Keratinocyte (primary cell): Measurements from ENCODE around the gene LAPTM5. TPM values are rescaled to one million over a fixed set of nuclear protein-coding genes. Genes with fewer than 3 reads are reported as not detected.

ENCODE experiments used
- DNase-seq: peaks from one replicate; pipeline ENCODE4 v3.0.0-alpha.2; 2011; ENCODE audit warnings: low read depth, missing footprints, low spot score
- FAIRE-seq: peaks from 2 replicates; lab custom pipeline; 2011; peaks lifted over from hg19 to GRCh38; lab: Jason Lieb, UNC
- H2AFZ ChIP-seq: 2 replicates; pipeline ENCODE4 v1.6.0; 2012; ENCODE audit warnings: low read length, control low read depth, inconsistent platforms; ENCODE audit not compliant: control insufficient read depth
- H3K27ac ChIP-seq: 2 replicates; pipeline ENCODE4 v1.5.1; 2011; ENCODE audit warnings: low read length; ENCODE audit not compliant: control insufficient read depth, insufficient read depth
- H3K27me3 ChIP-seq: 3 replicates; pipeline ENCODE4 v1.6.0; 2011; ENCODE audit warnings: low read length; ENCODE audit not compliant: control insufficient read depth, insufficient read depth; ENCODE audit errors: extremely low read depth
- H3K36me3 ChIP-seq, 2 experiments: 2 replicates in 1 of 2; 3 replicates in 1 of 2; pipeline ENCODE4 v1.5.1; 2011; ENCODE audit warnings: low read length in 2 of 2, mild to moderate bottlenecking in 1 of 2; ENCODE audit not compliant: control insufficient read depth in 2 of 2, insufficient read depth in 2 of 2; ENCODE audit errors: extremely low read depth in 1 of 2
- H3K4me1 ChIP-seq: 3 replicates; pipeline ENCODE4 v1.5.1; 2011; ENCODE audit warnings: low read length; ENCODE audit not compliant: control insufficient read depth, insufficient read depth; ENCODE audit errors: extremely low read depth
- H3K4me2 ChIP-seq: 3 replicates; pipeline ENCODE4 v1.6.0; 2011; ENCODE audit warnings: low read depth, low read length; ENCODE audit not compliant: control insufficient read depth, insufficient read depth; ENCODE audit errors: extremely low read depth
- H3K4me3 ChIP-seq, 3 experiments: fragments of 200-600 bp in 1 of 3; sonication (generic) in 1 of 3; 2 replicates in 2 of 3; 3 replicates in 1 of 3; pipeline ENCODE4 v1.5.1; 2011 to 2016; ENCODE audit warnings: low read length in 3 of 3, mild to moderate bottlenecking in 3 of 3, control low read depth in 2 of 3, inconsistent platforms in 1 of 3, low read depth in 1 of 3, mixed read lengths in 1 of 3, mixed run types in 1 of 3, moderate library complexity in 1 of 3; ENCODE audit not compliant: control insufficient read depth in 2 of 3, insufficient read depth in 2 of 3; ENCODE audit errors: extremely low read depth in 1 of 3
- H3K79me2 ChIP-seq: 2 replicates; pipeline ENCODE4 v1.6.0; 2012; ENCODE audit warnings: low read length; ENCODE audit not compliant: control insufficient read depth, insufficient read depth
- H3K9ac ChIP-seq: 3 replicates; pipeline ENCODE4 v1.6.0; 2011; ENCODE audit warnings: low read length; ENCODE audit not compliant: control insufficient read depth, insufficient read depth; ENCODE audit errors: extremely low read depth
- H3K9me1 ChIP-seq: 3 replicates; pipeline ENCODE4 v1.6.0; 2011; ENCODE audit warnings: low read length; ENCODE audit not compliant: control insufficient read depth, insufficient read depth; ENCODE audit errors: extremely low read depth
- H3K9me3 ChIP-seq: 2 replicates; pipeline ENCODE4 v1.5.1; 2012; ENCODE audit warnings: low read depth, low read length; ENCODE audit not compliant: control insufficient read depth
- H4K20me1 ChIP-seq: 3 replicates; pipeline ENCODE4 v1.6.0; 2011; ENCODE audit warnings: low read length; ENCODE audit not compliant: control insufficient read depth, insufficient read depth; ENCODE audit errors: extremely low read depth
- CTCF ChIP-seq, 3 experiments: IDR thresholded peaks in 1 of 3; conservative IDR thresholded peaks in 1 of 3; optimal IDR thresholded peaks in 1 of 3; 2 replicates in 2 of 3; 3 replicates in 1 of 3; pipeline versions ENCODE3 to v1.5.1; 2011; ENCODE audit warnings: low read length in 3 of 3, mild to moderate bottlenecking in 3 of 3, moderate library complexity in 2 of 3, control low read depth in 1 of 3, inconsistent platforms in 1 of 3; ENCODE audit not compliant: insufficient read depth in 2 of 3; ENCODE audit errors: extremely low read depth in 1 of 3
- EZH2 ChIP-seq: IDR thresholded peaks from one replicate; pipeline ENCODE4 v1.6.1; 2012; ENCODE audit warnings: inconsistent platforms, mild to moderate bottlenecking, low read length, moderate library complexity
- dilution Hi-C: fragments of 300-500 bp; cut with MboI; formaldehyde crosslinking; loops from one replicate; pipeline ENCODE4 v1.7.0; 2020; ENCODE audit warnings: low sequenced_read_pairs; ENCODE audit not compliant: extremely low pct_ligation_motif_present
- polyA plus RNA-seq, 5 experiments: library from polyadenylated mRNA; depleted of rRNA in 3 of 5; stranded (reverse) in 3 of 5; stranded (forward) in 1 of 5; unstranded in 1 of 5; fragments of >200 nt; gene quantifications; 1 replicate in 1 of 5; 2 replicates in 3 of 5; 3 replicates in 1 of 5; pipeline versions ENCODE4 v1.2.1 to v1.2.3, GENCODE V29; 2011 to 2012; ENCODE audit warnings: missing spikeins in 2 of 5, low read depth in 1 of 5, low replicate concordance in 1 of 5

Gene LAPTM5
- polyA plus RNA-seq, 1 donor (not counting 4 experiments of a cell fraction or from before 2014, with no cell fraction given): 0.18 TPM

GRCh38 chr1:30762930-30763650, 5.5 kb upstream of the LAPTM5 start:
- no peak for FAIRE-seq
- Histone ChIP-seq H3K36me3 (no peaks in the 10 kb centered on the region), H3K79me2 (no peaks in the 10 kb centered on the region), H4K20me1 (no peaks in the 10 kb centered on the region), H3K27me3 (peaks cover 17% of the 10 kb centered on the region), H3K9me3 (no peaks in the 10 kb centered on the region), H3K9ac (no peak overlapping the region), H3K9me1 (no peaks in the 10 kb centered on the region), H3K4me3 (no peak overlapping the region), H2AFZ (no peak overlapping the region), H3K4me2 (no peak overlapping the region), H3K27ac (no peak overlapping the region), H3K4me1 (no peaks in the 10 kb centered on the region)
- dilution Hi-C loops: no loop called here
- TF ChIP-seq EZH2 (no peak), CTCF (optimal IDR thresholded peaks at IDR 0.05 in 1 of 3, IDR thresholded peaks at IDR 0.05 in 1 of 3, conservative IDR thresholded peaks at IDR 0.05 in 1 of 3; ENCODE audit: extremely low read depth in 1 of 3, insufficient read depth in 2 of 3, low read length in 3 of 3) (no peak)
- no peak for DNase-seq

GRCh38 chr1:30762152-30762929, 4.8 kb upstream of the LAPTM5 start:
- Histone ChIP-seq H4K20me1 (no peaks in the 10 kb centered on the region), H2AFZ (no peak overlapping the region), H3K9me3 (no peaks in the 10 kb centered on the region), H3K27me3 (peaks cover 17% of the 10 kb centered on the region), H3K4me2 (no peak overlapping the region), H3K9me1 (no peaks in the 10 kb centered on the region), H3K27ac (no peak overlapping the region), H3K4me3 (no peak overlapping the region), H3K9ac (no peak overlapping the region), H3K4me1 (peaks cover under 1% of the 10 kb centered on the region), H3K79me2 (no peaks in the 10 kb centered on the region), H3K36me3 (no peaks in the 10 kb centered on the region)
- TF ChIP-seq EZH2 (no peak), CTCF (optimal IDR thresholded peaks at IDR 0.05 in 1 of 3, IDR thresholded peaks at IDR 0.05 in 1 of 3, conservative IDR thresholded peaks at IDR 0.05 in 1 of 3; ENCODE audit: extremely low read depth in 1 of 3, insufficient read depth in 2 of 3, low read length in 3 of 3) (no peak)
- DNase-seq (no peak), FAIRE-seq (no peak)
- dilution Hi-C loops: no loop called here
